ENCODE measurements around the gene VEZT.
"Not testable (repeated sequence)": the region's sequence is repeated elsewhere in the genome, so short reads cannot be mapped to it uniquely, and the experiment has no call there.

Gene VEZT

GRCh38 chr12:95228617-95229016 lies 11.0 kb downstream of the VEZT start:
- H3K27me3 ChIP-seq (replicated peaks; ENCODE audit: control insufficient read depth, insufficient read depth, low read length): no peaks in the 10 kb centered on the region
- DNase-seq (ENCODE audit: low read depth): no peak

GRCh38 chr12:95229636-95230035 lies 12.0 kb downstream of the VEZT start:
- H3K4me1 ChIP-seq (ENCODE audit: control insufficient read depth, insufficient read depth, low read length): peaks cover 7% of the 10 kb centered on the region
- H3K9ac ChIP-seq (ENCODE audit: low read length): no peak overlapping the region
- H3K9me3 ChIP-seq (ENCODE audit: control insufficient read depth, low read length): no peaks in the 10 kb centered on the region
- no peak for DNase-seq (ENCODE audit: low read depth)
- peaks cover 4% of the 10 kb centered on the region for H3K36me3 ChIP-seq (ENCODE audit: control insufficient read depth, insufficient read depth, low read length, severe bottlenecking)
- no peak overlapping the region for H3K4me3 ChIP-seq (ENCODE audit: low read length)
- no peaks in the 10 kb centered on the region for H3K27me3 ChIP-seq (replicated peaks; ENCODE audit: control insufficient read depth, insufficient read depth, low read length)

More at GRCh38 chr12:95228617-95229016, 11.0 kb downstream of the VEZT start:
- Histone ChIP-seq H3K36me3 (ENCODE audit: control insufficient read depth, insufficient read depth, low read length, severe bottlenecking) (peaks cover 9% of the 10 kb centered on the region), H3K9ac (ENCODE audit: low read length) (no peak overlapping the region), H3K4me3 (ENCODE audit: low read length) (no peak overlapping the region), H3K9me3 (ENCODE audit: control insufficient read depth, low read length) (no peaks in the 10 kb centered on the region), H3K4me1 (ENCODE audit: control insufficient read depth, insufficient read depth, low read length) (peaks cover 12% of the 10 kb centered on the region)

DNA sequence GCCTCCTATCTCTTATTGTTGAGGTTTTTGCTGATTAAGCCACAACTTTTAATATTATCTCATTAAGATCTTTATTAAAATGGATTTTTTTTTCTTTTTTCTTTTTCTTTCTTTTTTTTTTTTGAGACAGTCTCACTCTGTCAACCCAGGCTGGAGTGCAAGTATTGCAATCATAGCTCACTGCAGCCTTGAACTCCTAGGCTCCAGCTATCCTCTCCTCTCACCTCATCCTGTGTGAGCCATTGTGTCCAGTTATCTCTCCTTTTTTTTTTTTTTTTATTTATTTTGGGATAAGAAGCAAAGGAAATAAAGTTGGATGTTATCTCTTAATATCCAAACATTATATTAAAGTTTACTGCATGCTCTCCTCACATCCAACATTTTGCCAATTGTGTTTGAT lies 12.7 kb downstream of the VEZT start:
- no peaks in the 10 kb centered on the region for H3K27me3 ChIP-seq (replicated peaks; ENCODE audit: control insufficient read depth, insufficient read depth, low read length)
- peaks cover 4% of the 10 kb centered on the region for H3K4me1 ChIP-seq (ENCODE audit: control insufficient read depth, insufficient read depth, low read length)
- H3K36me3 ChIP-seq (ENCODE audit: control insufficient read depth, insufficient read depth, low read length, severe bottlenecking): peaks cover 4% of the 10 kb centered on the region
- H3K4me3 ChIP-seq (ENCODE audit: low read length): no peak overlapping the region
- no peak overlapping the region for H3K9ac ChIP-seq (ENCODE audit: low read length)
- no peak for DNase-seq (ENCODE audit: low read depth)
- no peaks in the 10 kb centered on the region for H3K9me3 ChIP-seq (ENCODE audit: control insufficient read depth, low read length)

- DNase-seq (ENCODE audit: low read depth): peak; percentile 22
- peaks cover 4% of the 10 kb centered on the region for H3K4me1 ChIP-seq (ENCODE audit: control insufficient read depth, insufficient read depth, low read length)
- no peaks in the 10 kb centered on the region for H3K9me3 ChIP-seq (ENCODE audit: control insufficient read depth, low read length)
- H3K4me3 ChIP-seq (ENCODE audit: low read length): no peak overlapping the region
- H3K9ac ChIP-seq (ENCODE audit: low read length): no peak overlapping the region
- no peaks in the 10 kb centered on the region for H3K36me3 ChIP-seq (ENCODE audit: control insufficient read depth, insufficient read depth, low read length, severe bottlenecking)
- H3K27me3 ChIP-seq (replicated peaks; ENCODE audit: control insufficient read depth, insufficient read depth, low read length): no peaks in the 10 kb centered on the region
Measured at GRCh38 chr12:95231190-95231589, 13.6 kb downstream of the VEZT start.

- not testable (repeated sequence) for H3K9me3 ChIP-seq (ENCODE audit: control insufficient read depth, low read length); DNase-seq (ENCODE audit: low read depth); H3K4me1 ChIP-seq (ENCODE audit: control insufficient read depth, insufficient read depth, low read length); H3K4me3 ChIP-seq (ENCODE audit: low read length); H3K36me3 ChIP-seq (ENCODE audit: control insufficient read depth, insufficient read depth, low read length, severe bottlenecking); H3K9ac ChIP-seq (ENCODE audit: low read length); H3K27me3 ChIP-seq (replicated peaks; ENCODE audit: control insufficient read depth, insufficient read depth, low read length)
Measured at GRCh38 chr12:95234187-95234586, 16.6 kb downstream of the VEZT start.

DNA sequence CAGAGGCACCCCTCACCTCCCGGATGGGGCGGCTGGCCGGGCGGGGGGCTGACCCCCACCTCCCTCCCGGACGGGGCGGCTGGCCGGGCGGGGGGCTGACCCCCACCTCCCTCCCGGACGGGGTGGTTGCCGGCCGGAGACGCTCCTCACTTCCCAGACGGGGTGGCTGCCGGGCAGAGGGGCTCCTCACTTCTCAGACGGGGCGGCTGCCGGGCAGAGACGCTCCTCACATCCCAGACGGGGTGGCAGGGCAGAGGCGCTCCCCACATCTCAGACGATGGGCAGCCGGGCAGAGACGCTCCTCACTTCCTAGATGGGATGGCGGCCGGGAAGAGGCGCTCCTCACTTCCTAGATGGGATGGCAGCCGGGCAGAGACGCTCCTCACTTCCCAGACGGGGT lies 18.0 kb downstream of the VEZT start:
- not testable (repeated sequence) for H3K9me3 ChIP-seq (ENCODE audit: control insufficient read depth, low read length); DNase-seq (ENCODE audit: low read depth); H3K36me3 ChIP-seq (ENCODE audit: control insufficient read depth, insufficient read depth, low read length, severe bottlenecking); H3K4me3 ChIP-seq (ENCODE audit: low read length); H3K9ac ChIP-seq (ENCODE audit: low read length); H3K4me1 ChIP-seq (ENCODE audit: control insufficient read depth, insufficient read depth, low read length); H3K27me3 ChIP-seq (replicated peaks; ENCODE audit: control insufficient read depth, insufficient read depth, low read length)

- no peaks in the 10 kb centered on the region for H3K27me3 ChIP-seq (replicated peaks; ENCODE audit: control insufficient read depth, insufficient read depth, low read length)
- no peak overlapping the region for H3K4me3 ChIP-seq (ENCODE audit: low read length)
- no peak overlapping the region for H3K9ac ChIP-seq (ENCODE audit: low read length)
- H3K4me1 ChIP-seq (ENCODE audit: control insufficient read depth, insufficient read depth, low read length): no peaks in the 10 kb centered on the region
- no peak for DNase-seq (ENCODE audit: low read depth)
- no peaks in the 10 kb centered on the region for H3K9me3 ChIP-seq (ENCODE audit: control insufficient read depth, low read length)
- peaks cover 4% of the 10 kb centered on the region for H3K36me3 ChIP-seq (ENCODE audit: control insufficient read depth, insufficient read depth, low read length, severe bottlenecking)
Measured at GRCh38 chr12:95237315-95237714, 19.7 kb downstream of the VEZT start.

DNA sequence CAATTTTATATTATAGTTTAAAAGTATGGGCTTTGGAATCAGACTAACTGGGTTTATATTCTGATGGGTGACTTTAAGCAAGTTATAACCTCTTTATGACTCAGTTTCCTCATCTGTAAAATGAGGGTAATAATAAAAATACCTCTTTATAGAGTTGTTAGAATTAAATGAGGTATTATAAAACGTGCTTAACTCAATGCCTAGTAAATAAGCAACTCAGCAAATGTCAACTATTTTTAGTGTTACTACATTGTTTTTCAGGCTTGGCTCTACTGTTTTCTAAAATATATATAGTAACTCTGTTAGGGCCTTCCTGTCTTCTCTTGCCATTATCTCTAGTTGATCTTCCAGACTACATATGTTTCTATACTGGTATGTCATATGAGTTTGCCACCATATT lies 20.5 kb downstream of the VEZT start:
- no peak overlapping the region for H3K9ac ChIP-seq (ENCODE audit: low read length)
- peaks cover 4% of the 10 kb centered on the region for H3K36me3 ChIP-seq (ENCODE audit: control insufficient read depth, insufficient read depth, low read length, severe bottlenecking)

DNA sequence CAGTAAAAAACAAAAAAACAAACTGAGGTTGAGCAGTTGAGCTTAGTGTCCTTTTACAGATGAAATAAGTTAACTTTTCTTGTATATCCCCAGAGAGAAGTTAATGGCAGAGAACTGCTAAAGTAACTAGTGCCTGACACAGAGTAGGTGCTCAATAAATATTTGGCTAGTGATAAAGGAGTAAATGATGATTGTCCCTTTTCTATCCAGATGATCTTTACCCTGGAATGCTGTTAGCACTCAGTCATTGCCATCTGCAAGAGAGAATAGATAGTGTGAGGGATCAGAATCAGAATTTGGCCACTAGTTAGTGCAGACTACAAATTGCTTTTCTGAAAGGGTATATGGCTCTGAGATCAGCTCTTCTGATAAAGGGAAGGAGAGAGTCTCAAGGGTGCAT lies 21.6 kb downstream of the VEZT start:
- no peak overlapping the region for H3K9ac ChIP-seq (ENCODE audit: low read length)
- DNase-seq (ENCODE audit: low read depth): no peak
- no peak overlapping the region for H3K4me3 ChIP-seq (ENCODE audit: low read length)
- H3K36me3 ChIP-seq (ENCODE audit: control insufficient read depth, insufficient read depth, low read length, severe bottlenecking): peaks cover 9% of the 10 kb centered on the region
- no peaks in the 10 kb centered on the region for H3K9me3 ChIP-seq (ENCODE audit: control insufficient read depth, low read length)
- H3K4me1 ChIP-seq (ENCODE audit: control insufficient read depth, insufficient read depth, low read length): no peaks in the 10 kb centered on the region
- no peaks in the 10 kb centered on the region for H3K27me3 ChIP-seq (replicated peaks; ENCODE audit: control insufficient read depth, insufficient read depth, low read length)

More for the DNA sequence above, 20.5 kb downstream of the VEZT start:
- H3K4me3 ChIP-seq (ENCODE audit: low read length): no peak overlapping the region
- no peaks in the 10 kb centered on the region for H3K9me3 ChIP-seq (ENCODE audit: control insufficient read depth, low read length)
- no peaks in the 10 kb centered on the region for H3K4me1 ChIP-seq (ENCODE audit: control insufficient read depth, insufficient read depth, low read length)
- no peaks in the 10 kb centered on the region for H3K27me3 ChIP-seq (replicated peaks; ENCODE audit: control insufficient read depth, insufficient read depth, low read length)
- no peak for DNase-seq (ENCODE audit: low read depth)

- H3K27me3 ChIP-seq (replicated peaks; ENCODE audit: control insufficient read depth, insufficient read depth, low read length); H3K9ac ChIP-seq (ENCODE audit: low read length); H3K4me1 ChIP-seq (ENCODE audit: control insufficient read depth, insufficient read depth, low read length); H3K4me3 ChIP-seq (ENCODE audit: low read length); H3K9me3 ChIP-seq (ENCODE audit: control insufficient read depth, low read length); DNase-seq (ENCODE audit: low read depth); H3K36me3 ChIP-seq (ENCODE audit: control insufficient read depth, insufficient read depth, low read length, severe bottlenecking): not testable (repeated sequence)
Measured at GRCh38 chr12:95239835-95240234, 22.2 kb downstream of the VEZT start.

DNA sequence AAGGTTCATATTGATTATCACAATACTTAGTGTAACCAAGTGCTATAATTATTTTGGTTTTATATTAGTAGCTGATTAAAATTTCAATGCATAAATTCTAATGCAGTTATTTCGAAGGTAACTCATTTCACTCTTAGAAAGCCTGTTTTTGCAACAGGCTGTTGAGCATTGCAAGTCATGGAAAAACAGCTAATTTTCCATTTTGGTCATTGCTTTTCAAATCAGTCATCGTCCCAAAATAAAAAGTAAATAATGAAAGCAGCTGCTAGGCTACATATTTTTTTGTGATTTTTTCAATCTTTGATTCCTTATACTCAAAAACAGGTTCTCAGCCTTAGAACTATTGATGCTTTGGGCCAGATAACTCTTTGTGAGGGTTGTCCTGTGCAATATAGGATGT lies 22.9 kb downstream of the VEZT start:
- Histone ChIP-seq H3K27me3 (replicated peaks; ENCODE audit: control insufficient read depth, insufficient read depth, low read length) (no peaks in the 10 kb centered on the region), H3K4me3 (ENCODE audit: low read length) (no peak overlapping the region), H3K36me3 (ENCODE audit: control insufficient read depth, insufficient read depth, low read length, severe bottlenecking) (peaks cover 12% of the 10 kb centered on the region), H3K4me1 (ENCODE audit: control insufficient read depth, insufficient read depth, low read length) (peaks cover 5% of the 10 kb centered on the region), H3K9me3 (ENCODE audit: control insufficient read depth, low read length) (no peaks in the 10 kb centered on the region), H3K9ac (ENCODE audit: low read length) (no peak overlapping the region)
- DNase-seq (ENCODE audit: low read depth): no peak

- not testable (repeated sequence) for H3K27me3 ChIP-seq (replicated peaks; ENCODE audit: control insufficient read depth, insufficient read depth, low read length); H3K4me3 ChIP-seq (ENCODE audit: low read length); H3K9ac ChIP-seq (ENCODE audit: low read length); H3K4me1 ChIP-seq (ENCODE audit: control insufficient read depth, insufficient read depth, low read length); DNase-seq (ENCODE audit: low read depth); H3K9me3 ChIP-seq (ENCODE audit: control insufficient read depth, low read length)
- H3K36me3 ChIP-seq (ENCODE audit: control insufficient read depth, insufficient read depth, low read length, severe bottlenecking): peaks cover 13% of the 10 kb centered on the region
Measured at GRCh38 chr12:95241138-95241537, 23.5 kb downstream of the VEZT start.

All from adipocyte (in vitro differentiated cells).